Lower leg skin (tissue), 4 donors: Measurements from ENCODE around the gene PHKG2. TPM values are rescaled to one million over a fixed set of nuclear protein-coding genes. Genes with fewer than 3 reads are reported as not detected.

Source experiments
- DNase-seq, 2 donors: peaks; one replicate each; pipeline ENCODE4 v3.0.0-alpha.2; 2019; ENCODE audit warnings: low spot score in 2 of 2
- H3K4me3 ChIP-seq: fragments of 200-600 bp; sonication (generic); 2 replicates; pipeline ENCODE4 v1.5.1; 2017; ENCODE audit warnings: mild to moderate bottlenecking, low read depth; ENCODE audit not compliant: poor library complexity, severe bottlenecking
- CTCF ChIP-seq, 3 donors: fragments of 450-650 bp; IDR thresholded peaks; one replicate each; pipeline ENCODE4 v1.5.1; 2016; ENCODE audit warnings: antibody characterized with exemption in 3 of 3, mild to moderate bottlenecking in 3 of 3, moderate library complexity in 2 of 3
- POLR2A ChIP-seq, 2 donors: fragments of 450-650 bp; IDR thresholded peaks; one replicate each; pipeline ENCODE4 v1.6.1; 2016 to 2017; ENCODE audit warnings: antibody characterized with exemption in 2 of 2, mild to moderate bottlenecking in 1 of 2, moderate library complexity in 1 of 2
- WGBS, 2 donors: methylation state at CpG; one replicate each; pipeline ENCODE4 v1.1.5; 2018; 5-methylcytosine and 5-hydroxymethylcytosine counted together
- intact Hi-C: fragments of 100-400 bp; cut with DNase I; formaldehyde crosslinking; loops from one replicate; pipeline ENCODE4 v1.15.0; 2023; ENCODE audit warnings: low total_unique reads
- total RNA-seq, 4 donors: library from RNA; depleted of rRNA; stranded (reverse); fragments of >200 nt; gene quantifications; one replicate each; pipeline ENCODE4 v1.1.0, GENCODE V29; 2016

PHKG2 gene
- total RNA-seq, 4 donors from 2014 or later = 20.6 to 39.5 (median 31.5) TPM

DNA sequence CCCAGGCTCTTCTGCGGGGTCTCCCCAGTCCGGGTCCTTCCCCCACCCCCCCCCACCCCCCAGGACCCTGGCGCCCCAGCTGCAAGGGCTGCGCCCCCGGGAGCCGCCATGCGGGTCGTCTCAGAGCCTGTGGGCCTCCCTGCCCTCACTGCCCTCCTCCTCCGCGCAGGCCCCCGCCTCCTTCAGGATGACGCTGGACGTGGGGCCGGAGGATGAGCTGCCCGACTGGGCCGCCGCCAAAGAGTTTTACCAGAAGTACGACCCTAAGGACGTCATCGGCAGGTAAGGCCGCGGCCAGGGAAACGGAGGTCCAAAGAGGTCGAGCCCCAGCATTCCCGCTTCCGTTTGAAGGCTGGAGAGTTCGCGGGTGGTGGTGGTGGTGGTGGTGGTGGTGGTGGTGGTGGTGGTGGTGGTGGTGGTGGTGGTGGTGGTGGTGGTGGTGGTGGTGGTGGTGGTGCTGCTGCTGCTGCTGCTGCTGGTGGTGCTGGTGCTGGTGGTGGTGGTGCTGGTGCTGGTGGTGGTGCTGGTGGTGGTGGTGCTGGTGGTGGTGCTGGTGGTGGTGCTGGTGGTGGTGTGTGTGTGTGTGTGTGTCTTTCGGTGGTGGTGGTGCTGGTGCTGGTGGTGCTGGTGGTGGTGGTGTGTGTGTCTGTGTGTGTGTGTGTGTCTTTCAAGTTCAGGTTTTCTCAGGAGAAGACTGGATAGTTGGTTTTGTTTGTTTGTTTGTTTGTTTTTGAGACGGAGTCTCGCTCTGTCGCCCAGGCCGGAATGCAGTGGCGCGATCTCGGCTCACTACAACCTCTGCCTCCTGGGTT, 615 bp downstream of the PHKG2 start:
- TF ChIP-seq POLR2A (IDR thresholded peaks at IDR 0.05) (no peak), CTCF (IDR thresholded peaks at IDR 0.05) (no peak)
- no peak for DNase-seq
- 21 to 29% methylated on average over 21 to 30 of the region's 36 CpGs for WGBS, 2 donors
- peak overlapping the region; percentile 57 for H3K4me3 ChIP-seq
- intact Hi-C loops = no loop called here

DNA sequence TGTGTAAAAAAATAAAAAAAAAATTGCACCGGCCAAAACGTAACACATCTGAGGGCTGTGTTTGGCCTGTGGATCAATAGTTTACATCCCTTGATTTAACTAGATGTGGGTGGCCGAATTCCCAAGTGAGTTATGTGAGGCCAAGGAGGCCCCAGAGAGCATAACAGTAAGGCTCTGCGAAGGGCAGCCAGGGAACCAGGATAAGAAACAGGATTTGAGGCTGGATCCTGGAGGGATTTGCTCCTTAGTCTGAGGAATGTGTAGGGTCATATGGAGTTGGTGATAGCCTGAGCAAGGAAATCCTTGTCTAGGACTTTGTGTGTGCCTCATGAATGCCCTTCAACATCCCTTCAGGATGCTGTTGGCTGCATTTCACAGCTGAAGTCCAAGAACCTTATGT, 2.0 kb downstream of the PHKG2 start:
- H3K4me3 ChIP-seq = no peak overlapping the region
- WGBS, 2 donors = 90 to 91% methylated on average over 4 of the region's 4 CpGs
- DNase-seq = no peak
- intact Hi-C loops = no loop called here
- TF ChIP-seq POLR2A (IDR thresholded peaks at IDR 0.05) (no peak), CTCF (IDR thresholded peaks at IDR 0.05) (no peak)

DNA sequence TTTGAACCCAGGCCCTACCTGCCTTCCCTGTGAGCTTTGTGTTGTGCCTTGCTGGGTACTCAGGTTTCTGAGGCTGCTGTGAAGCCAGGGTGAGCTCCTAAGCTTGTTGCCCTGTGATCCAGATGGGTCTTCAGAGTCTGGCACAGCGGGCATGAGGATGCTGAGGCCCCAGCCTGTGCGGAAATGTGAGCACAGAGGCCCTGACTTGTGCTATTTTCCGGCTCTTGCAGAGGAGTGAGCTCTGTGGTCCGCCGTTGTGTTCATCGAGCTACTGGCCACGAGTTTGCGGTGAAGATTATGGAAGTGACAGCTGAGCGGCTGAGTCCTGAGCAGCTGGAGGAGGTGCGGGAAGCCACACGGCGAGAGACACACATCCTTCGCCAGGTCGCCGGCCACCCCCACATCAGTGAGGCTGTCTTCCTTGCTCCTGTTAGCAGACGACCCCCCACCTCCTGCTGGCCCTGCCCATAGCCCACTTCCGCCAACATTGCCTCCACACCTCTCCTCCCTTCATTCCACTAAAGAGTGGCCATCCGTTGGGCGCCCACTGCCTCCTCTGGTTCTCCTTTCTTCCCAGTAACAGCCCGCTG, 2.7 kb downstream of the PHKG2 start:
- TF ChIP-seq POLR2A (IDR thresholded peaks at IDR 0.05) = no peak
- no peak for TF ChIP-seq CTCF (IDR thresholded peaks at IDR 0.05)
- peak in 1 of 2 donors; percentile 84 for DNase-seq
- H3K4me3 ChIP-seq = no peak overlapping the region
- intact Hi-C loops = no loop called here
- WGBS, 2 donors = 95% methylated on average over 20 of the region's 20 CpGs

DNA sequence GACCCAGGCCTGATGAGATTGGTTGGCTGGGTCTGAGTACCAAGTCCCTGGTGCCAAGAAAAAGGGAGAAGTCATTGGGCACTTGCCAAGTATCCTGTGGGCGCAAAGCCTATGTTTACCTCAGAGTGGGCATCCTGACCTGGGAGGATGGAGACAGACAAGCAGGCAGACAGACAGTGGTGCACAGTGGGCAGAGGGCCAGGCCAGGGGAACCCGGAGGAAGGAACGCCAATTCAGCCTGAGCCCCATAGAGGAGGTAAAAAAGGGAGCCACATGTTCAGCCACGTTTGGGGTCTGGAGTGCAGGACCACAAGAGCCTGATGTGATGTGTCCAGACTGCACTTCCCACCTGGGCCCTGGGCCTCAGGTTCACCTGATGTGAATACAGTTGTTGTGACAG, 5.4 kb downstream of the PHKG2 start:
- no peak overlapping the region for H3K4me3 ChIP-seq
- 69 to 80% methylated on average over 4 of the region's 4 CpGs for WGBS, 2 donors
- intact Hi-C loops = no loop called here
- no peak for DNase-seq
- TF ChIP-seq CTCF (IDR thresholded peaks at IDR 0.05) (no peak), POLR2A (IDR thresholded peaks at IDR 0.05) (no peak)

DNA sequence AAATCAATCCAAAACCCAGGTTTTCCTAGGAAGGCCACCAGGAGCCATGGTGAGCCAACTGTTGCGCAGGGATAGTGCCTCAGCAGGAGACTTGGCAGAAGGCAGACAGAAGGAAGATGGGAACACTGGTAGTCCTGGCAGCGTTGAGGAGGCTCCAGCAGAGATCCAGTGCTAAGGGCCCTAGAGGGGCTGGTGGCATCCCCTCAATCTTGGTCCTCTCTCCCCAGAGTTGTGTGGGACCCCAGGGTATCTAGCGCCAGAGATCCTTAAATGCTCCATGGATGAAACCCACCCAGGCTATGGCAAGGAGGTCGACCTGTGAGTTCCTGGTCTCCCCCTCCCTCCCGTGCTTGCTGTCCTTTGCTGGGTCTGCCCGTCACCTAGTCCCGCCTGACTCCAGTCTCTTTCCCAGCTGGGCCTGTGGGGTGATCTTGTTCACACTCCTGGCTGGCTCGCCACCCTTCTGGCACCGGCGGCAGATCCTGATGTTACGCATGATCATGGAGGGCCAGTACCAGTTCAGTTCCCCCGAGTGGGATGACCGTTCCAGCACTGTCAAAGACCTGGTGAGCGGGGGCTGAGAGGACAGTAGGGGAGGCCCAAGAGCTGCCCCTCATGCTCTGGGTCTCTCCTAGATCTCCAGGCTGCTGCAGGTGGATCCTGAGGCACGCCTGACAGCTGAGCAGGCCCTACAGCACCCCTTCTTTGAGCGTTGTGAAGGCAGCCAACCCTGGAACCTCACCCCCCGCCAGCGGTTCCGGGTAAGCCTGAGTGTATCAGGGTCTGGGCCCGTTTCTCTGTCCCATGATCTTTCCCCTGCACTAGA, 7.9 kb downstream of the PHKG2 start:
- H3K4me3 ChIP-seq = no peak overlapping the region
- 92 to 93% methylated on average over 20 of the region's 20 CpGs for WGBS, 2 donors
- intact Hi-C loops = no loop called here
- no peak for TF ChIP-seq POLR2A (IDR thresholded peaks at IDR 0.05)
- TF ChIP-seq CTCF (IDR thresholded peaks at IDR 0.05) = no peak
- no peak for DNase-seq
